ENCODE data around the gene SLC47A2.

DNA sequence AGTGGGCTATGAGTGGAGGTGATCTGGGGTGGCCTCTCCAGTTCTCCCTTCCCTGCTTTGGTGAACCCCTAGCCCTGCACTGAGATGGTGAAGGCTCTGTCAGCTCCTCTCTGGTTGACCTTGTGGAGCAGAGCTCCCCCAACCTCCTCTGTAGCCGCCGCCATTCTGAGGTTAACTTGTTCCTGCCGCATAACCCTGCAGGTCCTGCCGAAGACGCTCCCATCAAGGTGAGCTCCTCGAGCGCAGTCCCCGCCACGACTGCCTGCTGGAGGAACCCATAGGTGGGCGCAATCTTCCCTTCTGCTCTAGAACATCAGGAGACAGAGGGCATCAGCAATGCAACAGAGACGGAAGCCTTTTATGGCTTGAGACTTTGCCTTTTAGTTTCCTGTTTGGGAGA is 15.2 kb upstream of the SLC47A2 start:
- TF ChIP-seq, protein P1, sequence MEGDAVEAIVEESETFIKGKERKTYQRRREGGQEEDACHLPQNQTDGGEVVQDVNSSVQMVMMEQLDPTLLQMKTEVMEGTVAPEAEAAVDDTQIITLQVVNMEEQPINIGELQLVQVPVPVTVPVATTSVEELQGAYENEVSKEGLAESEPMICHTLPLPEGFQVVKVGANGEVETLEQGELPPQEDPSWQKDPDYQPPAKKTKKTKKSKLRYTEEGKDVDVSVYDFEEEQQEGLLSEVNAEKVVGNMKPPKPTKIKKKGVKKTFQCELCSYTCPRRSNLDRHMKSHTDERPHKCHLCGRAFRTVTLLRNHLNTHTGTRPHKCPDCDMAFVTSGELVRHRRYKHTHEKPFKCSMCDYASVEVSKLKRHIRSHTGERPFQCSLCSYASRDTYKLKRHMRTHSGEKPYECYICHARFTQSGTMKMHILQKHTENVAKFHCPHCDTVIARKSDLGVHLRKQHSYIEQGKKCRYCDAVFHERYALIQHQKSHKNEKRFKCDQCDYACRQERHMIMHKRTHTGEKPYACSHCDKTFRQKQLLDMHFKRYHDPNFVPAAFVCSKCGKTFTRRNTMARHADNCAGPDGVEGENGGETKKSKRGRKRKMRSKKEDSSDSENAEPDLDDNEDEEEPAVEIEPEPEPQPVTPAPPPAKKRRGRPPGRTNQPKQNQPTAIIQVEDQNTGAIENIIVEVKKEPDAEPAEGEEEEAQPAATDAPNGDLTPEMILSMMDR (conservative IDR thresholded peaks at IDR 0.05), result no peak
- no peak for TF ChIP-seq EZH2 (IDR thresholded peaks at IDR 0.05; ENCODE audit: low read depth)
